ENCODE measurements around the gene WDR91.
"Not testable (repeated sequence)": the region's sequence is repeated elsewhere in the genome, so short reads cannot be mapped to it uniquely, and the experiment has no call there.

WDR91 gene

GRCh38 chr7:135185471-135186260, 25.7 kb downstream of the WDR91 start:
- no peak for DNase-seq (ENCODE audit: insufficient read length, low spot score)
- FAIRE-seq, result no peak
- no peak for TF ChIP-seq POLR2A (IDR thresholded peaks at IDR 0.05; ENCODE audit: low read depth, low read length)

- FAIRE-seq (no peak), DNase-seq (ENCODE audit: insufficient read length, low spot score) (no peak)
- no peak for TF ChIP-seq POLR2A (IDR thresholded peaks at IDR 0.05; ENCODE audit: low read depth, low read length)
Measured at GRCh38 chr7:135184254-135184841, 27.0 kb downstream of the WDR91 start.

GRCh38 chr7:135183478-135183877, 27.8 kb downstream of the WDR91 start:
- no peak for FAIRE-seq
- no peak for TF ChIP-seq POLR2A (IDR thresholded peaks at IDR 0.05; ENCODE audit: low read depth, low read length)

GRCh38 chr7:135181929-135182678, 29.2 kb downstream of the WDR91 start:
- FAIRE-seq (no peak), DNase-seq (ENCODE audit: insufficient read length, low spot score) (no peak)
- no peak for TF ChIP-seq POLR2A (IDR thresholded peaks at IDR 0.05; ENCODE audit: low read depth, low read length)

More at GRCh38 chr7:135183478-135183877, 27.8 kb downstream of the WDR91 start:
- no peak for DNase-seq (ENCODE audit: insufficient read length, low spot score)

GRCh38 chr7:135181261-135181928, 29.9 kb downstream of the WDR91 start:
- no peak for TF ChIP-seq POLR2A (IDR thresholded peaks at IDR 0.05; ENCODE audit: low read depth, low read length)
- no peak for DNase-seq (ENCODE audit: insufficient read length, low spot score)
- no peak for FAIRE-seq

- DNase-seq (ENCODE audit: insufficient read length, low spot score) (no peak), FAIRE-seq (no peak)
- TF ChIP-seq POLR2A (IDR thresholded peaks at IDR 0.05; ENCODE audit: low read depth, low read length), result no peak
Measured at GRCh38 chr7:135180122-135180521, 31.2 kb downstream of the WDR91 start.

- FAIRE-seq (no peak), DNase-seq (ENCODE audit: insufficient read length, low spot score) (no peak)
- no peak for TF ChIP-seq POLR2A (IDR thresholded peaks at IDR 0.05; ENCODE audit: low read depth, low read length)
Measured at GRCh38 chr7:135179321-135179925, 31.9 kb downstream of the WDR91 start.

- no peak for TF ChIP-seq POLR2A (IDR thresholded peaks at IDR 0.05; ENCODE audit: low read depth, low read length)
- DNase-seq (ENCODE audit: insufficient read length, low spot score) (no peak), FAIRE-seq (no peak)
Measured at GRCh38 chr7:135178364-135178763, 33.0 kb downstream of the WDR91 start.

- TF ChIP-seq POLR2A (IDR thresholded peaks at IDR 0.05; ENCODE audit: low read depth, low read length), result no peak
- DNase-seq (ENCODE audit: insufficient read length, low spot score) (no peak), FAIRE-seq (no peak)
Measured at GRCh38 chr7:135177028-135177696, 34.2 kb downstream of the WDR91 start.

- FAIRE-seq (no peak), DNase-seq (ENCODE audit: insufficient read length, low spot score) (no peak)
- no peak for TF ChIP-seq POLR2A (IDR thresholded peaks at IDR 0.05; ENCODE audit: low read depth, low read length)
Measured at GRCh38 chr7:135175931-135176330, 35.4 kb downstream of the WDR91 start.

GRCh38 chr7:135174941-135175340, 36.4 kb downstream of the WDR91 start:
- no peak for FAIRE-seq
- no peak for DNase-seq (ENCODE audit: insufficient read length, low spot score)
- TF ChIP-seq POLR2A (IDR thresholded peaks at IDR 0.05; ENCODE audit: low read depth, low read length), result no peak

GRCh38 chr7:135173916-135174315, 37.4 kb downstream of the WDR91 start:
- not testable (repeated sequence) for FAIRE-seq

GRCh38 chr7:135171581-135172291, 39.6 kb downstream of the WDR91 start:
- FAIRE-seq; DNase-seq (ENCODE audit: insufficient read length, low spot score): not testable (repeated sequence)

More at GRCh38 chr7:135173916-135174315, 37.4 kb downstream of the WDR91 start:
- DNase-seq (ENCODE audit: insufficient read length, low spot score), result not testable (repeated sequence)

GRCh38 chr7:135170998-135171481, 40.3 kb downstream of the WDR91 start:
- not testable (repeated sequence) for FAIRE-seq; DNase-seq (ENCODE audit: insufficient read length, low spot score)
